Vagina (tissue), 2 donors: Measurements from ENCODE around the gene PLA2G4A.

Experiments
- CTCF ChIP-seq, 3 experiments: fragments of 450-650 bp in 2 of 3; fragments of 200-600 bp in 1 of 3; sonication (generic) in 1 of 3; IDR thresholded peaks; one replicate each; pipeline ENCODE4 v1.5.1; 2017 to 2019; ENCODE audit warnings: antibody characterized with exemption in 3 of 3, mild to moderate bottlenecking in 2 of 3, moderate library complexity in 2 of 3
- POLR2A ChIP-seq, 2 donors: fragments of 450-650 bp; IDR thresholded peaks; one replicate each; pipeline ENCODE4 v1.6.1; 2017; ENCODE audit warnings: antibody characterized with exemption in 2 of 2, mild to moderate bottlenecking in 2 of 2, moderate library complexity in 2 of 2
- POLR2AphosphoS5 ChIP-seq, 2 donors: sonication (generic); formaldehyde crosslinking; IDR thresholded peaks; one replicate each; pipeline ENCODE4 v1.9.0; 2017; ENCODE audit warnings: antibody characterized with exemption in 2 of 2, mild to moderate bottlenecking in 2 of 2, low read depth in 1 of 2; ENCODE audit not compliant: insufficient read depth in 1 of 2

GRCh38 chr1:186975220-186975619 is 146.5 kb downstream of the PLA2G4A start:
- TF ChIP-seq CTCF (IDR thresholded peaks at IDR 0.05), result no peak
- no peak for TF ChIP-seq POLR2A (IDR thresholded peaks at IDR 0.05)
- no peak for TF ChIP-seq POLR2AphosphoS5 (IDR thresholded peaks at IDR 0.05; ENCODE audit: insufficient read depth in 1 of 2, low read depth in 1 of 2)
